ENCODE measurements around the gene STARD3.
A peak's percentile ranks its signal among the peaks of the same experiment; 100 is the strongest.

STARD3 gene

GRCh38 chr17:39623356-39623950, 13.5 kb upstream of the STARD3 start:
- Mint-ChIP-seq H3K4me1 (peaks cover 18% of the 10 kb centered on the region), H3K27ac (no peak overlapping the region), H3K4me3 (no peak overlapping the region), H3K27me3 (ENCODE audit: low read depth, poor library complexity) (peaks cover 91% of the 10 kb centered on the region), H3K36me3 (ENCODE audit: low read depth) (no peaks in the 10 kb centered on the region), H3K9me3 (no peaks in the 10 kb centered on the region)
- peak; percentile 94 for TF ChIP-seq CTCF (IDR thresholded peaks at IDR 0.05)
- peak; percentile 92 for DNase-seq

- peaks cover 91% of the 10 kb centered on the region for H3K27me3 Mint-ChIP-seq (ENCODE audit: low read depth, poor library complexity)
- H3K9me3 Mint-ChIP-seq, result no peaks in the 10 kb centered on the region
- H3K4me1 Mint-ChIP-seq, result peaks cover 22% of the 10 kb centered on the region
- no peak for TF ChIP-seq CTCF (IDR thresholded peaks at IDR 0.05)
- H3K27ac Mint-ChIP-seq, result no peak overlapping the region
- no peak for DNase-seq
- H3K4me3 Mint-ChIP-seq, result no peak overlapping the region
- no peaks in the 10 kb centered on the region for H3K36me3 Mint-ChIP-seq (ENCODE audit: low read depth)
Observed at GRCh38 chr17:39624313-39624712, 12.6 kb upstream of the STARD3 start.

- H3K4me1 Mint-ChIP-seq, result peaks cover 22% of the 10 kb centered on the region
- H3K27me3 Mint-ChIP-seq (ENCODE audit: low read depth, poor library complexity), result peaks cover 91% of the 10 kb centered on the region
- TF ChIP-seq CTCF (IDR thresholded peaks at IDR 0.05), result no peak
- no peak overlapping the region for H3K27ac Mint-ChIP-seq
- peak overlapping the region; percentile 78 for H3K4me3 Mint-ChIP-seq
- H3K9me3 Mint-ChIP-seq, result no peaks in the 10 kb centered on the region
- H3K36me3 Mint-ChIP-seq (ENCODE audit: low read depth), result no peaks in the 10 kb centered on the region
- no peak for DNase-seq
Observed at GRCh38 chr17:39625198-39625785, 11.7 kb upstream of the STARD3 start.

- Mint-ChIP-seq H3K9me3 (no peaks in the 10 kb centered on the region), H3K4me1 (peaks cover 28% of the 10 kb centered on the region), H3K4me3 (peak within 1 kb of the TSS; percentile 78), H3K36me3 (ENCODE audit: low read depth) (no peaks in the 10 kb centered on the region), H3K27me3 (ENCODE audit: low read depth, poor library complexity) (peaks cover 91% of the 10 kb centered on the region), H3K27ac (no peak within 1 kb of the TSS)
- TF ChIP-seq CTCF (IDR thresholded peaks at IDR 0.05), result no peak
- DNase-seq, result no peak
Observed at GRCh38 chr17:39626171-39627046, 10.5 kb upstream of the STARD3 start, which contains the start of gene PPP1R1B. PPP1R1B (plus strand) TSS chr17:39626952; CDS start chr17:39627393, 441 bp downstream.

- peaks cover 88% of the 10 kb centered on the region for H3K27me3 Mint-ChIP-seq (ENCODE audit: low read depth, poor library complexity)
- peaks cover 36% of the 10 kb centered on the region for H3K4me1 Mint-ChIP-seq
- H3K9me3 Mint-ChIP-seq, result no peaks in the 10 kb centered on the region
- peak; percentile 52 for DNase-seq
- peak overlapping the region; percentile 78 for H3K4me3 Mint-ChIP-seq
- no peaks in the 10 kb centered on the region for H3K36me3 Mint-ChIP-seq (ENCODE audit: low read depth)
- TF ChIP-seq CTCF (IDR thresholded peaks at IDR 0.05), result no peak
- H3K27ac Mint-ChIP-seq, result no peak overlapping the region
Observed at GRCh38 chr17:39627047-39627711, 9.8 kb upstream of the STARD3 start.
